ENCODE results near the gene FAM221A.

DNA sequence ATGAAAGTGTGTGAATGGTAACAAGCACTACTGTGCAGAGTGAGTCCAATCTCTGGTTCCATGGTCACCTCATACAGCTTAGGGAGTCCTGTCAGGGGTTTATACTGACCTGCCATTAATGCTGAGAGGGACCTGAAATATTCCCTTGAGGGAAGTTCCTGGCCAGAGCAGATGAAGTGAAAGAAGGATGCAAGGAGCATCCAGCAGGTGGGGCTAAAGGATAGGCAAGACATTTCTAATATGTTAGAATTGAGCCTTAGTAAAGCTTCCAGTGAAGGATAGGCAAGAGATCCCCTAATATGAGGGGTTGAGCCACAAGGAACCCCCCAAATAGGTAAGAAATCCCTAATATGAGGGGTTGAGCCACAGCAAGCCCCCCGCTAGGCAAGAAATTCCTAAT lies 25.5 kb upstream of the FAM221A start:
- no peak for TF ChIP-seq SP1 (IDR thresholded peaks at IDR 0.05)
- no peak for TF ChIP-seq ZNF384 (IDR thresholded peaks at IDR 0.05)
- no peak for TF ChIP-seq SUZ12 (IDR thresholded peaks at IDR 0.05)
- TF ChIP-seq CTBP1 (IDR thresholded peaks at IDR 0.05; ENCODE audit: borderline replicate concordance) = no peak
- TF ChIP-seq ELF4 (IDR thresholded peaks at IDR 0.05) = no peak
- no peak for TF ChIP-seq HDGF (IDR thresholded peaks at IDR 0.05; ENCODE audit: borderline replicate concordance)
- no peak for TF ChIP-seq TARDBP (IDR thresholded peaks at IDR 0.05)
- TF ChIP-seq FOXM1 (IDR thresholded peaks at IDR 0.05; ENCODE audit: borderline replicate concordance) = no peak
- no peak for TF ChIP-seq LEF1 (IDR thresholded peaks at IDR 0.05; ENCODE audit: borderline replicate concordance)
- no peak for TF ChIP-seq NFRKB (IDR thresholded peaks at IDR 0.05)
- TF ChIP-seq BHLHE40 (IDR thresholded peaks at IDR 0.05; ENCODE audit: borderline replicate concordance) = no peak
- no peak for TF ChIP-seq FOXK2 (IDR thresholded peaks at IDR 0.05)
